Activated T-cell treated with anti-CD3 and anti-CD28 coated beads, Interleukin-2, amount 50 U/mL, for 4 hours (primary cell): ENCODE data around the gene FAM50A. TPM values are rescaled to one million over a fixed set of nuclear protein-coding genes. Genes with fewer than 3 reads are reported as not detected.

ENCODE experiments used
- ATAC-seq, 2 donors: fragments of 200-7000 bp; cut with Tn5 transposase; one replicate each; pipeline ENCODE4 v1.10.0; 2021
- DNase-seq: peaks from one replicate; pipeline ENCODE4 v3.0.0-alpha.2; 2020
- H3K27me3 Mint-ChIP-seq: one replicate; pipeline ENCODE4 v1.8.0; 2021; ENCODE audit warnings: low read depth, mixed read lengths
- H3K36me3 Mint-ChIP-seq: one replicate; pipeline ENCODE4 v1.8.0; 2022; ENCODE audit warnings: mixed read lengths; ENCODE audit not compliant: insufficient read depth
- H3K4me1 Mint-ChIP-seq: one replicate; pipeline ENCODE4 v1.8.0; 2021; ENCODE audit warnings: low read depth, mixed read lengths
- H3K4me3 Mint-ChIP-seq: one replicate; pipeline ENCODE4 v1.8.0; 2021; ENCODE audit warnings: mild to moderate bottlenecking, moderate library complexity, mixed read lengths
- H3K9me3 Mint-ChIP-seq: one replicate; pipeline ENCODE4 v1.8.0; 2021; ENCODE audit warnings: mixed read lengths
- total RNA-seq, 3 donors: library from RNA; stranded (reverse); gene quantifications; one replicate each; pipeline ENCODE4 v1.2.1, GENCODE V29; 2021

Gene FAM50A
- total RNA-seq, 3 donors from 2014 or later: 60.2 to 61.9 (median 61.6) TPM

DNA sequence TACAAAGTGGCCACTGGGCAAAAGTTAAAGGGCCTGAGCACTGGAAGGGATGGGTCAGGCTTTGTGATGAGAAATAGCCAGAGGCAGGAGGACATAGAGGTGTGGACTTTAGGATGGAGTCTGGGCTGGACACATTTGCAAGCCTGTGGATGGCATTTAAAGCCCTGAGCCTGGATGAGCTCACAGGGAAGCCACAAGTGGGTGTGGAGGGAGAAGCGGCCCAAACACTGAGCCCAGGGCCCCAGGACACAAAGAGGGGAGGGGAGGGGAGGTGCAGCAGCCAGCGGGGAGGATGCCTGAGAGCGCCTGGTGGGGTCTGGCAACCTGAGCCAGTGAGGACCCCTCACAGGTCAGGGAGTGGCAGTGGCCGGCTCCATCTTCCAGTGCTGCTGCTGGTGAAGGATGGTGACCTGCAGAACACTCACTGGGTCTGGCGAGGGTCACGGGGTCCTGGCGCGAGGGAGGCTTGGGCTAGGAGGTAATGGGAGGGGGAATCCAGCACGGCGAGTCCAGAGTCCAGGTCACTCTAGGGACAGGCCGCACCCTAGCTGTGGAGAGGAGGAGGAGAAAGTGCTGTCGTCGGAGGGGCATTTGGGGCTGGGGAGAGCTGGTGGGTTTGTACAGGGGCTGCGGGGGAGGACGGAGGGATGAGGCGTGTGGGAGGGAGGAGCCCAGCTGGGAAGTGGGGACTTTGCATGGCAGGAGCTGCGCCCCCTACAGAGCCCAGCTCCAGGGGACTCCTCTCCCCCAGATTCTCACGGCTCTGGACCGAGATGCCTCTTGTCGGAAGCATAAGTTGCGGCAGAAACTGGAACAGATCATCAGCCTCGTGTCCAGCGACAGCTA, 28.1 kb downstream of the FAM50A start:
- Mint-ChIP-seq H3K9me3 (no peaks in the 10 kb centered on the region), H3K4me1 (peaks cover 2% of the 10 kb centered on the region), H3K27me3 (no peaks in the 10 kb centered on the region), H3K36me3 (no peaks in the 10 kb centered on the region), H3K4me3 (no peak overlapping the region)
- ATAC-seq (no peak), DNase-seq (no peak)

DNA sequence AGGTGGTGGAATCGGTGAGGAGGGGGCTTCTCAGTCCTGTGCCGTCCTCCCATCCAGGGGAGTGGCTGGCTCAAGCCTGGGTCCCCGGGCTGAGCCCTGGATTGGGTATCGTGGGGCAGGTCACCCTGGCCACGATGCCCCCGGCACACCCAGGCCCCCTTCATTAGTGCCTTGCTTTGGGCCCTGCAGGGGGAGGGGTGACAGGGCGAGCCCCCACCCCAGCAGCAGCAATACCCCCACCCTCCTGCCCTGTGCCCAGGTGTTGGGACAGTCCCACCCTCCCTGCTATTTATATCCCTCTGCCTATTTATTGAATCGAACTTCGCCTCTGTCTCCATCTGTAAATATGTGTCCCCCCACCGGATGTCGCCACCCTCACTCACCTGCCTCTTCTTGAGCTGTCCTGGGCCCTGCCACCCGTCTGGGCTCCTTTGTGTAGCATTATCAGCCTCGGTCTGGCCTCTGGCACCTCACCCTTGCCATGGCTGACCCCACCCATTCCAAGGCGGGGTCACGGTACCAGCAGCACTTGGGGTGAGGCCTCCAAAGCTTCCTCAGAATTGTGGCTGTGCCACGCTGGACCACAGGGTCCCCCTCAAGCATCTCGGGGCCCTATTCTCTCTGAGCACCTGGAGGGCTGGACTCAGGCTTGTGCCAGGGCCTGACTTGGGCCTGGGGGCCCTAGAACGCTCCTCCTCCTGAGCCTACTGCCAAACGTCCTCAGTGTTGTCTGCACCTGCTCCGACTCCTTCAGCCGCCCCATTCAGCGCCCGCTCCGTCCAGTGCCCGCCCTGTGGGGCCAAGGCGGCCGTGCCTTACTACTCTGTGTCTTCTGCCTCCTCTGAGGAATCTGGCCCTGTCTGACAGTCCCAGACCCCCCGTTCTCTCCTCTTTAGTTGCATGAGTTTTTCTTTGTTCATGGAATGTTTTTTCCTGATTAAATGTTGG, 29.0 kb downstream of the FAM50A start:
- Mint-ChIP-seq H3K4me3 (no peak overlapping the region), H3K27me3 (no peaks in the 10 kb centered on the region), H3K9me3 (no peaks in the 10 kb centered on the region), H3K36me3 (no peaks in the 10 kb centered on the region), H3K4me1 (peaks cover 4% of the 10 kb centered on the region)
- DNase-seq (no peak), ATAC-seq (no peak)

DNA sequence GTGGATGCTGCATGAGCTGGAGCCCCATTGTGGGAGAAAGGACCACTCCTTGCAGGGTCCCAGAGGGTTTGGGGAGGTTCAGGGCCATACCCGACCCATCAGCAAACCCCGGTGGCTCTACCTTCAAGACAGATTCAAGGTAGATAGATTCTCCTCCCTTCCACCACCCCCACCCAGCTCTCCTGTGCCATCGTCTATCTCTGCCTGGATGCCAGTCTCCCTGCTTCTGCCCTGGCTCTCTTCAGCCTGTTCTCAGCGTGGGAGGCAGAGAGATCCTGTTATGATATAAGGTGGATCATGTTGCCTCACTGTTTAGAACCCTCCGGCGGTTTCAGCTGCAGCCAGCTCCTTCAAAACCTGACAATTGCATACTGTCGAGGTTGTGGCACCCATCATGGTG, 29.7 kb downstream of the FAM50A start:
- Mint-ChIP-seq H3K4me1 (peaks cover 4% of the 10 kb centered on the region), H3K9me3 (no peaks in the 10 kb centered on the region), H3K27me3 (no peaks in the 10 kb centered on the region), H3K36me3 (no peaks in the 10 kb centered on the region), H3K4me3 (no peak overlapping the region)
- DNase-seq: no peak
- ATAC-seq: no peak

DNA sequence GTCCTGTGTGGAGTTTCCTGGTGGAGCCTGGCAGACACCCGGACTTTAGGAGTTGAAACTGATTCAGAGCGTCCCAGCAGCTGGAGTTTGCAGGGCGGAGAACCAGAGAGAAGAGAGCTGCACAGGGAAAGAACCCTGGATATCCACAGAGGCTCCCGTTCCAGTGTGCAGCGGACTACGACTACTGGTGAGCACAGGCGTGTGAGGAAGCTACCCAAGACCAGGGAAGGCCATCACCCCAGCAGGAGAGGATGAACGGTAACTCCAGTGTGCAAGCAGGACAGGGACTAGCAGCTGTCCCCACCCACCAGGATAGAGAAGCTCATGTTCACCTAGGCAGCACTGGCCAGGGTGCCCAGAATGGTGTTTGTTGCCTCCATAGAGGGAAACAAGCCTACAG, 32.9 kb downstream of the FAM50A start:
- Mint-ChIP-seq H3K36me3 (no peaks in the 10 kb centered on the region), H3K4me1 (peaks cover 8% of the 10 kb centered on the region), H3K9me3 (no peaks in the 10 kb centered on the region), H3K4me3 (no peak overlapping the region), H3K27me3 (no peaks in the 10 kb centered on the region)
- DNase-seq (no peak), ATAC-seq (no peak)

DNA sequence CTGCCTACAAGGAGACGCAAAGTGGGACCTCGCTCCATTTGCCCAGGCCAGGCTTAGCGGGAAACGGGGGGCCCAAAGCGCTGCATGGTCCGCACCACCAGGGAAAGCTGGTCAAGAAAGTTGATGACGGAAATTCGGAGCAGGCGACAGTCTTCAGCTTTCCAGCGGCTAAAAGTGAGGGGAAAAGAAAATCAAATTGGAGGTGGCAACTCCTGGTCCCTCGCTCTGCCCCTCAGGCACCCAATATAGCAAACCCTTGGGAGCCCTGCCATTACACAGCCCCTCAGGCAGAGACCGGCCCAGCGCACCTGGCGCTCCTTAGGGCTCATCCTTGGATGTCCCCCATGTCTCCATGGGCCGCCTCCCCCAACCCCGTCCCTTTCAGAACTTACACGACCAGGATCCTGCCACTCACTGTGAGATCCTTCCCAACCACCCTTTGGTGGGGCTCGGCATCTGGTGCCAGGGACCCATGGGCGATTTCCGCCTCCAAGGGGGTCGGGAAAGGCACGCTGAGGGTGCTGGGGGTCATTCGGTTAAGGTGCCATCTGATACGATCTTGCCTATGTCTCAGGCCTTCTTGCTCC, 34.0 kb downstream of the FAM50A start:
- Mint-ChIP-seq H3K4me3 (peak overlapping the region; percentile 83), H3K27me3 (no peaks in the 10 kb centered on the region), H3K4me1 (peaks cover 8% of the 10 kb centered on the region), H3K36me3 (no peaks in the 10 kb centered on the region), H3K9me3 (no peaks in the 10 kb centered on the region)
- DNase-seq (no peak), ATAC-seq (no peak)

DNA sequence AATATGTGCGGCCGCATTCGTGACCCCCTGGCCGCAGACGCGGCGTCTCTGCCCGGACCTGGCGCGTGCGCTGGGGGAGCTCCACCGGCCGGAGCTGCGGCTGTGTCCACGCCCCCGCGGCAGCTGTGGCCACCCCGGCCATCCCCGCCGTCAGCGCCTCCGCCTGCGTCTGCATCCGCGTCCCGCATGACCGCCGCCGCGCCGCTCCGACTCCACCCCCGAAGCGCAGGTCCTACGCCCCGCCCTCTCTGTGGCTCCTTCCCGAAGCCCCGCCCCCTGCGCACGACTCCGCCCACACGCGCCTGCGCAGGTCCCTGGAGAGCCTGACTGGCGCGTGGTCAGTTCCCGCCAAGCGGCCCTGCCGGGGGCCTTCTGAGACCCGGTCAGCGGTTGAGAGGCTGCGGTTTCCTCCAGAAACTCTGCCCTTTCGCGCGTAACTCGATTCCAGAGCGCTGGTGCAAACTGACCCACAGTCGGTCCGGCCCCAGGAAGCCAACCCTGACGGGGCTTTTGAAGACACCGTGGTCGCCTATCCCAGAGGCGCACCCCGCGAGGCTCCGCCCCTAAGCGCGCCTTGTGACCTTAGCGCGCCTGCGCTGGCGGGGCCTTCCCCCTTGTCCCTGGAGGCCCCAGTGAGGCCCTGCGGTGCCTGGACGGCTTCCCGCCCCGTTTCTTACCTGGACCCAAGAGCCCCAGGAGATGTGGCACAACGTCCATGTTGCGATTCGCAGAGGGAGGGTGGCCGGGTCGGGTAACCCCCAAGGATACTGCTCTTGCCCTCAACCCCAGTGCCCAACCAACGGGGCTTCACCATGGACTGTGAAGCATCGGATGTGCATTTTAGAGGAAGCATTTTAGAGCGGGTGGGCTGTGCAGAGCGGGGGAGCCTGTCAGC, 35.0 kb downstream of the FAM50A start, which contains the start of gene LAGE3:
Gene LAGE3 (minus strand): TSS at position 554 of the 895 bp plus-strand sequence. CDS start 366 bp downstream, at position 188.
- Mint-ChIP-seq H3K36me3 (no peaks in the 10 kb centered on the region), H3K4me1 (peaks cover 13% of the 10 kb centered on the region), H3K4me3 (peak within 1 kb of the TSS; percentile 83), H3K27me3 (no peaks in the 10 kb centered on the region), H3K9me3 (no peaks in the 10 kb centered on the region)
- DNase-seq (peak; percentile 94), ATAC-seq (peak; percentile 94 to 95)

DNA sequence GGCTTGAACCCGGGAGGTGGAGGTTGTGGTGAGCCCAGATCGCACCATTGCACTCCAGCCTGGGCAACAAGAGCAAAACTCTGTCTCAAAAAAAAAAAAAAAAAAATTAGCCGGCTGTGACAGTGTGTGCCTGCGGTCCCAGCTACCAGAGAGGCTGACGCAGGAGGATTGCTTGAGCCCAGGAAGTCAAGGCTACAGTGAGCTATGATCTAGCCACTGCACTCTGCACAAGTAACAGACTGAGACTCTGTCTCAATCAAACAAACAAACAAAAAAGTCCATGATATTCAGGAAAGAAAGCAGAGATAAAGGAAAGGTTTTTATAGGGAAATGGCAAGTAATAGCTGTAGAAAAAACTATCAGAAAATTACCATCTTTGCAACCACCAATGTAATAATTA, 37.3 kb downstream of the FAM50A start:
- Mint-ChIP-seq H3K36me3 (no peaks in the 10 kb centered on the region), H3K4me3 (no peak overlapping the region), H3K9me3 (no peaks in the 10 kb centered on the region), H3K4me1 (peaks cover 17% of the 10 kb centered on the region), H3K27me3 (no peaks in the 10 kb centered on the region)
- ATAC-seq (no peak), DNase-seq (no peak)

DNA sequence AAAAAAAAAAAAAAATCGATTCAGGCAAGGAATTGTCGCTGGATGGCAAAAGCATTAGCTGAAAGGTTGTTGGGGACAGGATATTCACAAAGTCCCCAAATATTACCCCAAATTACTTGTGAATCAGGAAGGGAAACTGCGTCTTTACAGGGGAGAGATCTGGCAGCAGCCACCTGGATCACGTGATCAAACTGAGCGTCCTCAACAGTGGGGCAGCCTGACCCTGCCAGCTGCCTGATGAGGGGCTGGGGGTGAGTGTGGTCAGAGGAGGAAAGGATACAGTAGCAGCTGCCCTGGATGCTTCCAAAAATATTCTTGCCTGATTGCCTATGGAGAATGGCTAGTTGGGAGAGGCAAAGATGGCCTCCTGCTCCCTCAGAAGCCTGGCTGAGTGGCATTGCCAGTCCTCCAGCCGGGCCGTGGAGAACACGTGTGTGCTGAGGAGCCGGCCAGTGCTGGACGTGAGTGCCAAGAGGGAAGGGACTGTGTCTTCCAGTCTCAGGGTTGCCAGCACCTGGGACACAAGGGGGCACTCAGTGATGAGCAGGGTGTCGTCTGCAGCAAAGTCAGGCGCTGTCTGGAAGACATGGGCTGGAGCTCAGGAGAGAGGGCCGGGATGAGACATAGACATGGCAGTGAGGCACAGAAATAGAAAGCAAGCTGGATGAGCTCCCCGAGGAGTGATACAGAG, 38.1 kb downstream of the FAM50A start:
- peaks cover 19% of the 10 kb centered on the region for H3K4me1 Mint-ChIP-seq
- H3K9me3 Mint-ChIP-seq: no peaks in the 10 kb centered on the region
- no peaks in the 10 kb centered on the region for H3K27me3 Mint-ChIP-seq
- no peak overlapping the region for H3K4me3 Mint-ChIP-seq
- no peaks in the 10 kb centered on the region for H3K36me3 Mint-ChIP-seq
- ATAC-seq (no peak), DNase-seq (no peak)

DNA sequence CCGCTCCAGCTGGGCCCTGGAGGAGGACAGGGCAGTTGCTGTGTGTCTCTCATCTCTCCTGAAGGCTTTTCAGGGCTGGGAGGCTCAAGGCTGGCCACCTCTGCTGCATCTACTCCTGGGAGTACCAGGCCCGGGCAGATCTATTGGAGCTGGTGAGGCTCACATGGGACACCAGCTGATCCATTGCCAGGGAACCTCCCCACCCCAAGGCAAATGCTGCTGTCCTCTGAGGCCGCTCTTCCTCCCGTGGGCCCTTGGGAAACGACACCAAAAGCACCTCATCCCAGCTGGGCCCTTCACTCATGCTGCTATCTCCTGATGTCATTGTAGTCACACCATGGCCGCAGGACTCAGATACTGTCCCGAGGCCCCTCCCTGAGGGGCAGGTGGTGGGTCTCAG, 38.8 kb downstream of the FAM50A start:
- H3K27me3 Mint-ChIP-seq: no peaks in the 10 kb centered on the region
- ATAC-seq: no peak
- H3K4me1 Mint-ChIP-seq: peaks cover 19% of the 10 kb centered on the region
- DNase-seq: no peak
- H3K36me3 Mint-ChIP-seq: no peaks in the 10 kb centered on the region
- H3K9me3 Mint-ChIP-seq: no peaks in the 10 kb centered on the region
- H3K4me3 Mint-ChIP-seq: no peak overlapping the region

DNA sequence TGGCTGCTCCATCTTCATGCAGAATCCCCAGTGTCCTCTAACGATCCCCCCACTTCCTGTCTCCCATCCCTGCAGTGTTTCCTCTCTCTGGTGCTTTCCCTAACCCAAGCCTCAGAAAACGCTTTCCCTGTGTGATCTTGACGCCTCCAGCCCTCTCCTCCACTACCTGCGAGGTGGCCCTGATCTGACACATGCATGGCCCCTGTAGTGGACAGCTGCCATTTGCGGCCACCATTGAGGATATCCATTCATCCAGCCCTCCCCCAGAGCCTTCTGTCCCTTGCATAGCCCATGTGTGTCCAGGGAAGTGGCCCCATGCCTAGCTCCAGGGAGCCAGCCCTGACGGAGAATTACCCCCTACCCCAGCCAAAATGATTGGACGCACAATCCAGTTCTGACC, 39.4 kb downstream of the FAM50A start:
- peaks cover 21% of the 10 kb centered on the region for H3K4me1 Mint-ChIP-seq
- DNase-seq (no peak), ATAC-seq (no peak)
- H3K36me3 Mint-ChIP-seq: no peaks in the 10 kb centered on the region
- no peaks in the 10 kb centered on the region for H3K9me3 Mint-ChIP-seq
- H3K4me3 Mint-ChIP-seq: no peak overlapping the region
- no peaks in the 10 kb centered on the region for H3K27me3 Mint-ChIP-seq

DNA sequence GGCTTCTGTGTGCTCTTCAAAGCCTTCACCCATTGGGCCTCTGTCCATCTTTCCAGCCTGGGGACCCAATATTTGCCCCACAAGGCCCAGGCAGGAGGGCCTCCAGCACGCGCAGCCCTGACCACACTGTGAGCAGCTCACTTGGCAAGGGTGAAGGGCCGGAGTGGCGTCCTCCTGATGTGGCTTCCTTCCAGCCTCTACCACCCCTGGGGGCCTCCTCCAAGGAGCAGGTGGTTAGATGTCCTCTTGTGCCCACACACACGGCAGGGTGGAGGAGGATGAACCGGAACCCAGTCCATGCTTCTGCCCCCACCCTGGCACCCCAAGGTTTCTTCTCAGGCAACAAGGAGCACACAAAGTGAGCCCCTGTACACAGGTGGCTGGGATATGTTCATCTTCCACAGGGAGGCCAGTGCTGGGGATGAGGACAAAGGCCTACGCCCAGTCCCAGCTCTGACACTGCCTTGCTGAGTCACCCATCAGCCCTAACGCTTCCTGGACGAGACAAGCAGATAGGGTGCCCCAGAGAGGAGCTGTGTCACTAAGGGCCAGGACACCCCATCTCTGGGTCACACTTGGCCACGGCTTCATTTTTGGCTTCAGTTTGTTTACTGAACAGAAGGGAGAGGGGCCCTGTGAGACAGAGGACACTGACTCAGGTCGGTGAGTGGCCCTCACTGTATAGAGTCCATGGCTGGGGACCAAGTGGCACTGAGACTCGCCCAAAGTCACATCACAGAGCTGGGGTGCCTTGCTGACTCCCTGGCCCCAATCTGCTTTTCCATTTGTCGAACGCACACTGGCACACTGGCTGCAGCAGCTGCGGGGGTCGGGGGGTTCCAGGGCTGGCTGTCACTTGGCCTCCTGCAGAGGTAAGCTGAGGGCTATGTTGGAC, 40.6 kb downstream of the FAM50A start:
- Mint-ChIP-seq H3K27me3 (no peaks in the 10 kb centered on the region), H3K36me3 (no peaks in the 10 kb centered on the region), H3K4me1 (peaks cover 23% of the 10 kb centered on the region), H3K9me3 (no peaks in the 10 kb centered on the region), H3K4me3 (peak overlapping the region; percentile 77)
- ATAC-seq (no peak), DNase-seq (no peak)

DNA sequence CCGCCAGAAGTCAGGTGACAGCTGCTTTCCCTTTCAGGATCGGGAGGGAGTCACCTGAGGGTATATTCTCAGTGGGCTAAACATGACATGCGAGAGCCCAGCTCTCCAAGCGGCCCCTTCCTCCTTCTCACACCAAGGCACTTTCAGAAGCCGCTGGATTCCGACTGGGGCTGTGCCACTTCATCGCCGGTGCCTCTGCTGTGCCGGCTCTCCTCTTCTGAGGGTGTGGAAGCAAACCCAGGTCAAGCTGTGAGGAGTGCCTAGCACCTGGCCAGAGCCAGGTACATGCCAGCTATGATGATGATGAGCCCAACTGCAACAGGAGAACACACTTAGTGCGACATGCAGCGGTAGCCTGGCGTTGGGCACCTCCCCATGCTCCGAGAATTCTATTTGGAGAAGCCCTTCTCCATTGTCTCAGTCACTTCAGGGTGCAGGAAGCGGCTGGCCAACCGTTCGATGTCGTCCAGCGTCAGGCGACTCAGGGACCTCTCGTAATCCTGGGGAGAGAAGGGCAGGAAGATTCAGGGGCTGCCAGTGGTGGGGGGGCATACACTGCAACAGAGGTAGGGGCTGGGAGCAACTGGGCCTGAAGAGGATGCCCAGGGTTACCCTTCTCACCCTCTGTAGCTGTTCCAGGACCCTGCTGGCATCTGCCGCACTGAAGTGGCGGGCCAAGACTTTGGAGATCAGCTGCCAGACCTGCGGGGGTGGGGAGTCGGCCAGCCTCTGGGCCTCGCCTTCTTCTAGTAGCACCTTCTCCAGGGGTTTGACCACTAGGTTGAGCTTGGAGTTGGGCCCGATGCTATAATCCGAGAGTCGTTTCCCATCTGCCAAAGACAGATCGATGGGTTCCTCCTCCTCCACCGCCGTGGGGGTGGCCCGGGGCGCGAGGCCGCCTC, 41.5 kb downstream of the FAM50A start:
- peaks cover 26% of the 10 kb centered on the region for H3K4me1 Mint-ChIP-seq
- H3K9me3 Mint-ChIP-seq: no peaks in the 10 kb centered on the region
- H3K27me3 Mint-ChIP-seq: no peaks in the 10 kb centered on the region
- peak overlapping the region; percentile 77 for H3K4me3 Mint-ChIP-seq
- DNase-seq (no peak), ATAC-seq (no peak)
- H3K36me3 Mint-ChIP-seq: no peaks in the 10 kb centered on the region
